NCI-H524 treated with DMSO at 0.1 percent for 48 hours (cell line): Measurements from ENCODE around the gene OXNAD1.

Experiments
- DNase-seq: peaks from one replicate; lab custom pipeline; 2025; lab: John Stamatoyannopoulos, UW

The OXNAD1 gene

DNA sequence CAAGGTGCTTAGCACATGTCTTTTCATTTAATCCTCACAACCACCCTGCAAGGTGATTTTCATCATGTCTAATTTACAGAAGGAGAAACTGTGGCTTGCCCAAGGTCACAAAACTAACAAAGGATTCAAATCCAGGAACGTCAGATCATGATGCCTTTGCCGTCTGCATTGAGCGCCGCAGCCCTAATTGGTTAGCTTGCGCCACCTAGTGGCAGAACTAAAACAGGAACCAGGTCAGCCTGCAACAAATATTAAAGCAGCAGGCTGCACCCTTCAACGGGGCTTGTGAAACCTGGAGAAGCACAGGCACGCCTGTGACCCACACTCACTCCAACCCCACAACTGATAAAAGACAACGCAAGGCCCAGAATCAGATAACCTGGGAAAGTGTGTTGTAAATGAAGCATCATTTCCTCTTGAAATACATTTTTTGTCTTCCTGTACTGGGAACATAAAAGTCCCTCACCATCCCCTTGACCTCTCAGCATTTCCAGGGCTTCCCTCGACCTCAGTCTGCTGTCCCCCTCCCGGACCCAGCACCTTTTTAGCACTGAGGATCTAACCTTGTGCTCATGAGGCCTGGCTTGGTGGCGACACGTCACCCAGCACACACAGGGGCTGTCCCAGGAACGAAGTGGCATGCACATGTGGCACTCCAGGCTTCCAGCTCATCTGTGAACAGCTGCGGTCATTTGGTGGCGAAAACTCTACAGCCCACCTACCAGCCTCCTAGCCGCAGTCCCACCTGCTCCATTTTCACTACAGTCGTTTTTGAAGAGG is 17.5 kb upstream of the OXNAD1 start:
- peak; percentile 67 for DNase-seq

- no peak for DNase-seq
Observed at GRCh38 chr3:16248556-16248955, 16.5 kb upstream of the OXNAD1 start.

DNA sequence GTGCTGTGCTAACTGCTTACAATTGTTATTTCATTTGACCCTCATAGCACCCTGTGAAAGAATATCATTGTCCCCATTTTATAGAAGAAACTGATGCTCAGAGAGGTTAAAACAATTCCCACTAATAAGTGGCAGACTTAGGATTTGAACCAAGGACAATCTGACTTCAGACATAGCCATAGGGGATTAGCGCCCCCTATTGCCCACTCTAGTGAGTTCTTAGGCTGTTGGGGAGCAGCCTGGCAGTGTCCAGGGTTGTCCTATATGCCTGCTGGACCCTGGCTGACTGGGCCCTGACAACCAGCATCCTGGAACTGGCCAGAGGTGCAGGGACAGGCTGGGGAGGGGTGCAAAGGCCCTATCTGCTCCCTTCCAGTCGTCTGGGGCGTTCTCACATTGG is 15.7 kb upstream of the OXNAD1 start:
- peak; percentile 16 for DNase-seq

DNA sequence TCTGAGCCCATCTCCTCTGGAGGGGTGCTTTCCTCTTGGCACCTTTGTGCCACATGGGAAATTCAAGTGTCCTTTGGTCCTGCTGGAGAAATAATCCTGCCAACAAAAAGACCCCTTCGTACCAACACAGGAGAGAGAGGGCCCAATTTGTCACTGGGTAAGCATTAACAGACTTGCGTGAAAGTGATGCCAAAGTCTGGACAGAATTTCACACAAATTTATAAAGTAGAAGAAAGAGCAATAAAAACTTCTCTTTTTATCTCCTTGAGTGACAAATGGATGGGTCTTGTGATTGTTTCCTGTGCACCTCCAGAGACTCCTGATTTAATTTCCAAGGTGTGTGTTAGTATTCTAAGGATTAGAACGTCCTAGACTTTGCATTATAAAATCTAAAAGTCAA is 15.1 kb upstream of the OXNAD1 start:
- DNase-seq = no peak

DNA sequence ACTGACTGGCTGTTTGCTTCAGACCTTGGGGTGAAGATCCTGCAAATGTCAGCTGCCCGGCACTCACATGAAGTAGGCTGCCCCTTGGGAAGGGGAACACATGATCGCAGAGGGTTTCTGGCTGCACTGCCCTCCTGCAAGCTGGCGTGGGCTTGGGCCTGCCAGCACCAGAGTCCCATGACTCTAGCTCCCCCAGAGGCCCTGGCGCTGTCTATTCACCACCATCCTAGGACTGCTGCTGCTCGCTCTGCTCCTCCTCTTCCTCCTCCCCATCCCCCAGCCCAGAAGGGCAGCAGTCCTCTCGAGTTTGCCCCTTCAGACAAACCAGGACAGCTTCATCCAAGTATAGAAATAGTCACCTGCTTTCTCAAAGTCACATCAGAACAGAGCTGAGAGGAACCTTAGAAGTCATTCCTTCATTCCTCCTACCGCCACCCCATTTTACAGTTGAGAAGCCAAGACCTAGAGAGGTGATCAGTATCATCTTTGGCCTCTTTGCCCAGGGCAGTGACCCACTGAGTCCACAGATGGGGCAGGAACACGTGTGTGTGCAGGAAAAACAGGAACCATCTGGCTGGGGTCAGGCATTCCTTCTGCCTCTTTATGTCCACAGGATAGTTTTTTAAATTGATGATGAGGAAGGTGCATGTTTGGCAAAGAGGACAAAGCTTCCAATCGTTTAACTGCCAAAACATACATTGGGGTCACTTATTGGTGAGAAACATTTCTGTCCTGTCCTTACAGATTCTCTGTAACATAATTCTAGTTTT is 13.5 kb upstream of the OXNAD1 start:
- no peak for DNase-seq

- no peak for DNase-seq
Observed at GRCh38 chr3:16252243-16252978, 12.6 kb upstream of the OXNAD1 start.

DNA sequence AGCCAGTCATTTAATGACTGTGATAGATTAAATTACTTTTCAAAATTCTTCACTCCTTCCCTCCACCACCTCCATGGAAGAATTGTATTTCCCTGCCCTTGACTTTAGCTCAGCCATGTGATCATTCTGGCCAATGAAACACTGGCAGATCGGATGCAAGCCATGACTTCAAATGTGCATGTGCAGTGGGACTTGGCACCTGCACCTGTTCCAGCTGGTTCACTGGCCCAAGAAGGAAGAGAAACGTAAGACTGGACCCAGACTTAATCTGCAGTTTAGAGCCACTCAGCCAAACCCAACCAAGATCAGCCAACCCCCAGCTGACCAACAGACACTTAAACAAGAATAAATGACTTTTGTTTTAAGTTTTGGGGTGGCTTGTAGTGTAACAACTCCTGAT is 12.0 kb upstream of the OXNAD1 start:
- no peak for DNase-seq

DNA sequence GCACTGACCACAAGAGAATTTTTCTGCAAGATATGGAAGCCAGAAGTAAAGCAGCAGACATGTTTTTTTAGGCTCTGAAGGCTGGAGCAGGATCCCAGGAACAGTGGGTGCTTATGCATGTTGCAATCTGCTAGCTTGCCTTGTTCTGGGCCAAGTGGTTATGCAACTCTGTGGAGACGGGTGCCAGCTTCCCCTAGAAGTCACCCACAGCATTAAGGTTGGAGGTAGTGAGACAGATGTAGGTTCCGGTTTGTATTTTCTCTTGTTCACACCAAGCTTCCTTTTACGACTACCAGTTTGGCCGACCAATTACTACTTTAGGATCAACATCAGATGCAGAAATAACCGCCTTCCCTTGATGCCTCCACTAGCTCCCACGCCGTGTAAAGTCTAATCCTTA is 11.4 kb upstream of the OXNAD1 start:
- DNase-seq = no peak

GRCh38 chr3:16254916-16255315 is 10.1 kb upstream of the OXNAD1 start:
- DNase-seq = no peak

DNA sequence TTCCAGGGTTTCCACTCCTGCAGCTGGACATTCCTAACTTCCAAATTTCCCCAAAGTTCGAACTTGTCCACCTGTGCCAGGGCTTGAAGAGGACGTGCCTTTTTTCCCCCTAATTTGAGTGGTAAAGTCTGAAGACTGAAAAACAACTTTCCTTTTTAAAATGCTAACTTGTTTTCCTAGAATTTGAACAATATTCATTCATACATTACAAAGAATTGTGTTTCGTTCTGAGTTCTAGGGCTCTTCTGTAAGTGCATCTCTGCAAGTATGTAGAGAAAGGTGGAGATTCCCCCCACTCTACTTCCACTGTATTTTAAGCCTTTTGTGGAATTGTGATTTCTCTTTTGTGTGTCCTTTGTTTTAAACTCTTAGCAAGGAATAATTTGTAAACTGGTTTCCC is 9.7 kb upstream of the OXNAD1 start:
- DNase-seq = no peak

DNA sequence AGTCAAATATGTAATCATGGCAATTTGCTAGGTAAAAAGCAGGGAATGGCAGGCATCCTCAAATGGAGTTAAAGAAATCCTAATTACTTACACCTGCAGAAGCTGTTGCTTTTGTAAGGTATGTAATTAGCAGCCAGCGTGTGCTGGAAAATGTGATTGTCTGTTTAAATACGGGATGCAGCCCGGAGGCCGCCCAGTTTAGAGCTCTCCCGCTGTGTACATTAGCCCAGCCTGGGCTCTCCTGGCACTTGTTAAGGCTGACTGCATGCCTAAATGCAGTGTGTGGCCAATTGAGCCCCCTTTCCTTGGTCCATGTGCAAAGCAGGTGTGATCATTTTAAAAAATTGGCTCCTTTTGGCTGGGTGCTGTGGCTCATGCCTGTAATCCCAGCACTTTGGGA is 9.3 kb upstream of the OXNAD1 start:
- no peak for DNase-seq

- DNase-seq = no peak
Observed at GRCh38 chr3:16257309-16257708, 7.7 kb upstream of the OXNAD1 start.

GRCh38 chr3:16258177-16258576 is 6.8 kb upstream of the OXNAD1 start:
- DNase-seq = no peak

- DNase-seq = no peak
Observed at GRCh38 chr3:16258866-16259265, 6.1 kb upstream of the OXNAD1 start.

DNA sequence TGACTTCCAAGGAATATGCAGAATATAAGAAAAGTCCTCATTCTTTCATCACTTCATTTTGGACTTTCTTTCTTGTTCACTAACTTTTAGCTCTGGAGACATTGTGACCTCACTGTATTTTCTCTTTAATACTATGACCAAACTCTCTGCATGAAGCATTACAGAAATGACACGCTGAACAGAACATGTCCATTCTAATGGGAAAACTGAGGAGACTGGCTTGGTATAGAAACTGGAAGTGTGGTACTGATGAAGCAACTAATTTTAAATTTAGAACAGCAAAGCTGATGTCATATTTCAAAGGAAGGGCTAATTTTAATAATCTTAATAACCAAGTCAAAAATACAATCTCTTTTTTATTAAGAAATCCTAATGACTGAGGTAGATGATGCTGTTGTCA is 5.0 kb upstream of the OXNAD1 start:
- no peak for DNase-seq

GRCh38 chr3:16262174-16262573 is 2.8 kb upstream of the OXNAD1 start:
- no peak for DNase-seq

DNA sequence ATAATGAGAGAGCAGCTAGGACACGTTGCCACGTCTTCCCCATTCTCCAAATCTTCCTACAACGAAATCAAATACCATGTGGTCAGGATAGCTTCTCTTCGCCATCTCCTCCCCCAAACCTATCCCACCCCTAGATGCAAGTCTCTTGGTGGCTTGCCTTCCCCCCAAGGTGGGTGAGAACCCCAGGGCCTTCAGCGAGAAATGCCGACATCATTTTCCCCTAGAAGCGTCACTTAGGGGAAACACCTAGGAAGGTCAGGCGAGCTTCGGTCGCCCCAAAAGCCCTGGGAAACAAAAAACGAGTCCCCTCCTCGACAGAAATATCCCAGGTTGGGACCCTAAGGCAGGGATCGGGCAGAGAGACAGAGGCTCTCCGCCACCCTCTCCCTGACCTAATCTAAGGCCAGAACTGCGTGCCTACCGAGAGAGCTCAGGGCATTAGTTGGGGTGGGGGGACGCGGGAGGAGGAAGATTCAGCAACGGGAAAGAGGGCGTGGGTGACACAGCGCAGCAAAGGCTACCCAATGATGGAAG is 771 bp upstream of the OXNAD1 start:
- no peak for DNase-seq

DNA sequence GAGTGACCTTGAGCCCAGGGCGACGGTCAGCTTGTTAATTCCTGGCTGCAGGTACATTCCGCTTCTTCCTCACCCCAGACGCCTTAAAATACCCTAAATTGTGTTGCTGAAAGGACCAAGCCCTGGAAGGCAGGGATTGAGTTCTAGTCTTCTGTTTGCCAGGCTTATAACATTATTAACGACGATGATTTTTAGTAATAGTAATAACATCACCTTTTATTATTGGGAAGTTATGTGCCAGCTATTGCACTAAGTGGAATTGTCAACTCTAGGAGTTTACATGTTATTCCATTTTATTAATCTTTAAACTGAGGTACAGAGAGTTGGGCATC is 409 bp downstream of the OXNAD1 start:
- no peak for DNase-seq

- DNase-seq = no peak
Observed at GRCh38 chr3:16266714-16267113, 1.7 kb downstream of the OXNAD1 start.

GRCh38 chr3:16270855-16271254 is 5.8 kb downstream of the OXNAD1 start:
- DNase-seq = no peak

GRCh38 chr3:16272588-16272987 is 7.6 kb downstream of the OXNAD1 start:
- no peak for DNase-seq

DNA sequence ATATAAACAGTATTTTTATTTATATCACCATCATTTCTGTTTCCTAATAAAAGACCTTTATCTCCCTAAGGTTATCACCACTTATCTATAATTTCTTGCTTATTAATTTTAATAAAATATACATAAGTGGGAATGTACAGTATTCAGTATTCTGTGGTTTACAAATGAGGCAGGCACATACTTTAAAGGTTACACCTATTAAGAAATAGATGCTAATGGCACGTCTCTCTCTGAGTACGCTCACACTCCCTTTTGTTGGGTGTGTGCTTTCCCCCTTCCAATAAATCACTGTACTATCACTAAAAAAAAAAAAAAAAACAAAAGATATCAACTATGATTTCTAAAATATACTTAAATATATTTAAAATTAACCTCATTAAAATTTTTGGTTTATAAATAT is 8.9 kb downstream of the OXNAD1 start:
- no peak for DNase-seq

DNA sequence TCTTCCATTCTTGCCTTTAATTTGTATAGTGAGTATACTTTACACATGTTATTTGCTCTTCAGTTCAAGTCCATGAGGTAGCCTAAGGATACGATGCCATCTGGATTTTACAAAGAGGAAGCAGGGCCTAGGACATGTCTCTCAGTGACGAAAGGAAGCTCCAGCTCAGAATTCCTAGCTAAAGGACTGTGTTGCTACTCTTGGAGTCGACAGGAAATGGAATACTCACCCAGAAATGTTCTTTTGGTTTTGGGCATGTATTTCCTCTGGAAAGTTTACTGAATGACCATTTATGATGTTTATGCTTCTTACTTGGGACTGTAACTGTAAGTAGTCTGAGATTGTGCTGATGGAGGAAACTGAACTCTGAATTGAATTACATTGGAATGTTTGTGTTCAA is 12.5 kb downstream of the OXNAD1 start:
- no peak for DNase-seq
